ENCODE data around the gene PLBD1. TPM values are rescaled to one million over a fixed set of nuclear protein-coding genes. Genes with fewer than 3 reads are reported as not detected.

Gene PLBD1
- total and polyA plus RNA-seq, 4 donors = 1.4 to 7.5 (median 4.2) TPM

DNA sequence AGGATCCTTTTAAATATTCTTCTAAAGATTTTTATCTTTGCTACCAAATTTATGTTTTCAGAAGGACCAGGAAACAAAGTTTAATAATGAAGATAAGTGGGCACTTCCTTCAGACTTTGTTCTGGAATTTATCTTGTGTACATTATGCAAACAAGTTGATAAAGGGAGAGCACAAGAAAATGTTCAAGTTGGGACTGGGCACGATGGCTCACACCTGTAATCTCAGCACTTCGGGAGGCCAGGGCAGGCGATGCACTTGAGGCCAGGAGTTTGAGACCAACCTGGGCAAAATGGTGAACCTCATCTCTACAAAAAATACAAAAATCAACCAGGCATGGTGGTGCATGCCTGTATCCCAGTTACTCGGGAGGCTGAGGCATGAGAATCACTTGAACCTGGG, 4.6 kb downstream of the PLBD1 start:
- TF ChIP-seq FOXA2 (IDR thresholded peaks at IDR 0.05) = no peak
- no peak for TF ChIP-seq GABPA (IDR thresholded peaks at IDR 0.05 in 1 of 2, conservative IDR thresholded peaks at IDR 0.05 in 1 of 2)
- no peak for TF ChIP-seq HNF4G (IDR thresholded peaks at IDR 0.05)
- no peak for TF ChIP-seq CTCF (IDR thresholded peaks at IDR 0.05; ENCODE audit: low read depth, low read length, missing input control)
- no peak for TF ChIP-seq YY1 (IDR thresholded peaks at IDR 0.05)
- TF ChIP-seq, protein P1, sequence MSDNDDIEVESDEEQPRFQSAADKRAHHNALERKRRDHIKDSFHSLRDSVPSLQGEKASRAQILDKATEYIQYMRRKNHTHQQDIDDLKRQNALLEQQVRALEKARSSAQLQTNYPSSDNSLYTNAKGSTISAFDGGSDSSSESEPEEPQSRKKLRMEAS (IDR thresholded peaks at IDR 0.05) = no peak
- TF ChIP-seq, protein P2, sequence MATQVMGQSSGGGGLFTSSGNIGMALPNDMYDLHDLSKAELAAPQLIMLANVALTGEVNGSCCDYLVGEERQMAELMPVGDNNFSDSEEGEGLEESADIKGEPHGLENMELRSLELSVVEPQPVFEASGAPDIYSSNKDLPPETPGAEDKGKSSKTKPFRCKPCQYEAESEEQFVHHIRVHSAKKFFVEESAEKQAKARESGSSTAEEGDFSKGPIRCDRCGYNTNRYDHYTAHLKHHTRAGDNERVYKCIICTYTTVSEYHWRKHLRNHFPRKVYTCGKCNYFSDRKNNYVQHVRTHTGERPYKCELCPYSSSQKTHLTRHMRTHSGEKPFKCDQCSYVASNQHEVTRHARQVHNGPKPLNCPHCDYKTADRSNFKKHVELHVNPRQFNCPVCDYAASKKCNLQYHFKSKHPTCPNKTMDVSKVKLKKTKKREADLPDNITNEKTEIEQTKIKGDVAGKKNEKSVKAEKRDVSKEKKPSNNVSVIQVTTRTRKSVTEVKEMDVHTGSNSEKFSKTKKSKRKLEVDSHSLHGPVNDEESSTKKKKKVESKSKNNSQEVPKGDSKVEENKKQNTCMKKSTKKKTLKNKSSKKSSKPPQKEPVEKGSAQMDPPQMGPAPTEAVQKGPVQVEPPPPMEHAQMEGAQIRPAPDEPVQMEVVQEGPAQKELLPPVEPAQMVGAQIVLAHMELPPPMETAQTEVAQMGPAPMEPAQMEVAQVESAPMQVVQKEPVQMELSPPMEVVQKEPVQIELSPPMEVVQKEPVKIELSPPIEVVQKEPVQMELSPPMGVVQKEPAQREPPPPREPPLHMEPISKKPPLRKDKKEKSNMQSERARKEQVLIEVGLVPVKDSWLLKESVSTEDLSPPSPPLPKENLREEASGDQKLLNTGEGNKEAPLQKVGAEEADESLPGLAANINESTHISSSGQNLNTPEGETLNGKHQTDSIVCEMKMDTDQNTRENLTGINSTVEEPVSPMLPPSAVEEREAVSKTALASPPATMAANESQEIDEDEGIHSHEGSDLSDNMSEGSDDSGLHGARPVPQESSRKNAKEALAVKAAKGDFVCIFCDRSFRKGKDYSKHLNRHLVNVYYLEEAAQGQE (IDR thresholded peaks at IDR 0.05) = no peak
- TF ChIP-seq, protein P3, sequence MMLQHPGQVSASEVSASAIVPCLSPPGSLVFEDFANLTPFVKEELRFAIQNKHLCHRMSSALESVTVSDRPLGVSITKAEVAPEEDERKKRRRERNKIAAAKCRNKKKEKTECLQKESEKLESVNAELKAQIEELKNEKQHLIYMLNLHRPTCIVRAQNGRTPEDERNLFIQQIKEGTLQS (IDR thresholded peaks at IDR 0.05) = no peak
- no peak for TF ChIP-seq ZBTB33 (IDR thresholded peaks at IDR 0.05)
- no peak for TF ChIP-seq TAF1 (conservative IDR thresholded peaks at IDR 0.05)
- TF ChIP-seq RXRA (IDR thresholded peaks at IDR 0.05) = no peak
- no peak for TF ChIP-seq JUND (IDR thresholded peaks at IDR 0.05)
- TF ChIP-seq RAD21 (IDR thresholded peaks at IDR 0.05) = no peak
- TF ChIP-seq HNF4A (conservative IDR thresholded peaks at IDR 0.05) = no peak
- no peak for TF ChIP-seq SP1 (IDR thresholded peaks at IDR 0.05)
- no peak for TF ChIP-seq EGR1 (IDR thresholded peaks at IDR 0.05; ENCODE audit: low read depth in 2 of 2)
- no peak for TF ChIP-seq NR2F2 (IDR thresholded peaks at IDR 0.05)
- no peak overlapping the region for H3K4me3 ChIP-seq (ENCODE audit: low read depth in 1 of 3, low read length in 3 of 3)
- no peak overlapping the region for H3K9ac ChIP-seq (ENCODE audit: low read depth in 1 of 2, low read length in 2 of 2)
- H3K4me1 ChIP-seq (ENCODE audit: control insufficient read depth in 4 of 4, insufficient read depth in 4 of 4, low read length in 3 of 4) = peaks cover 5 to 16% (median 13%) of the 10 kb centered on the region in 4 donors
- H3K27me3 ChIP-seq (ENCODE audit: control insufficient read depth in 4 of 4, insufficient read depth in 4 of 4, low read length in 3 of 4) = no peaks in the 10 kb centered on the region
- DNase-seq (ENCODE audit: low spot score) = no peak
- 81% methylated on average over 4 of the region's 4 CpGs for WGBS
- H3K27ac ChIP-seq (ENCODE audit: low read depth in 1 of 2, low read length in 2 of 2) = no peak overlapping the region
- H3K36me3 ChIP-seq (ENCODE audit: control insufficient read depth in 4 of 4, insufficient read depth in 3 of 4, low read depth in 1 of 4, low read length in 3 of 4) = no peaks in the 10 kb centered on the region
- no peaks in the 10 kb centered on the region for H3K9me3 ChIP-seq (ENCODE audit: control insufficient read depth in 4 of 4, low read length in 3 of 4)
